Transverse colon (tissue), 4 donors: ENCODE results near the gene OSBPL9. TPM values are rescaled to one million over a fixed set of nuclear protein-coding genes. Genes with fewer than 3 reads are reported as not detected.

Source experiments
- DNase-seq: peaks from one replicate; pipeline ENCODE4 v3.0.0-alpha.2; 2019
- H3K27ac ChIP-seq, 4 donors: fragments of 200-600 bp; sonication (generic); 2 replicates each; pipeline ENCODE4 v1.5.1; 2016 to 2018; ENCODE audit warnings: inconsistent platforms in 4 of 4
- H3K27me3 ChIP-seq: fragments of 200-600 bp; sonication (generic); 2 replicates; pipeline ENCODE4 v1.5.1; 2017; ENCODE audit warnings: inconsistent platforms
- H3K36me3 ChIP-seq, 4 donors: fragments of 200-600 bp; sonication (generic); 2 replicates each; pipeline ENCODE4 v1.5.1; 2017 to 2019; ENCODE audit warnings: inconsistent platforms in 4 of 4
- H3K4me1 ChIP-seq, 4 donors: fragments of 200-600 bp; sonication (generic); 2 replicates each; pipeline ENCODE4 v1.5.1; 2017 to 2020; ENCODE audit warnings: inconsistent platforms in 4 of 4
- H3K4me3 ChIP-seq, 4 donors: fragments of 200-600 bp; sonication (generic); 1 replicate in 1 of 4; 2 replicates in 3 of 4; pipeline versions ENCODE4 v1.5.1 to v1.6.1; 2017 to 2019; ENCODE audit warnings: inconsistent platforms in 4 of 4
- H3K9me3 ChIP-seq, 2 donors: fragments of 200-600 bp; sonication (generic); 2 replicates each; pipeline ENCODE4 v1.5.1; 2017 to 2019; ENCODE audit warnings: inconsistent platforms in 2 of 2
- EP300 ChIP-seq: sonication (generic); formaldehyde crosslinking; IDR thresholded peaks from one replicate; pipeline ENCODE4 v1.6.1; 2017; ENCODE audit warnings: antibody characterized with exemption, low read depth
- POLR2A ChIP-seq: fragments of 450-650 bp; IDR thresholded peaks from one replicate; pipeline ENCODE4 v1.6.1; 2016; ENCODE audit warnings: antibody characterized with exemption, mild to moderate bottlenecking, moderate library complexity
- POLR2AphosphoS5 ChIP-seq, 3 donors: sonication (generic); formaldehyde crosslinking; IDR thresholded peaks; one replicate each; pipeline ENCODE4 v1.6.1; 2016; ENCODE audit warnings: antibody characterized with exemption in 3 of 3
- WGBS, 2 donors: methylation state at CpG; one replicate each; pipeline ENCODE4 v1.1.5; 2018; ENCODE audit warnings: low coverage in 1 of 2; 5-methylcytosine and 5-hydroxymethylcytosine counted together
- in situ Hi-C, 4 donors: fragments of 200-750 bp; cut with MboI; loops; one replicate each; pipeline versions ENCODE4 v1.15.0 to v1.15.1; 2017; ENCODE audit warnings: low sequenced_read_pairs in 3 of 4, low pct_ligation_motif_present in 1 of 4, low pct_unique_long_range_greater_than_20kb in 1 of 4
- intact Hi-C: fragments of 100-400 bp; cut with DNase I; formaldehyde crosslinking; loops from one replicate; pipeline ENCODE4 v1.15.1; 2023; ENCODE audit warnings: low total_unique reads
- small RNA-seq, 4 donors: library from RNA; depleted of rRNA; stranded (forward); fragments of <200 nt; gene quantifications; one replicate each; pipeline ENCODE3, GENCODE V24; 2016
- total RNA-seq, 4 donors: library from RNA; depleted of rRNA; stranded (reverse); fragments of >200 nt; gene quantifications; one replicate each; pipeline ENCODE4 v1.1.0, GENCODE V29; 2016
- TF ChIP-seq, protein P1 (sequence below), 5 experiments: fragments of 200-600 bp in 3 of 5; fragments of 450-650 bp in 2 of 5; sonication (generic) in 3 of 5; IDR thresholded peaks; 1 replicate in 2 of 5; 2 replicates in 3 of 5; pipeline ENCODE4 v1.5.1; 2016 to 2017; ENCODE audit warnings: antibody characterized with exemption in 5 of 5, inconsistent platforms in 3 of 5, mild to moderate bottlenecking in 2 of 5, moderate library complexity in 1 of 5

OSBPL9 gene
- total RNA-seq, 4 donors from 2014 or later = 56.1 to 82.1 (median 65.4) TPM

- H3K4me1 ChIP-seq = no peaks in the 10 kb centered on the region
- H3K27ac ChIP-seq = no peak overlapping the region
- DNase-seq = no peak
- TF ChIP-seq POLR2A (no peak), EP300 (no peak), POLR2AphosphoS5 (IDR thresholded peaks at IDR 0.05) (no peak)
- TF ChIP-seq, protein P1, sequence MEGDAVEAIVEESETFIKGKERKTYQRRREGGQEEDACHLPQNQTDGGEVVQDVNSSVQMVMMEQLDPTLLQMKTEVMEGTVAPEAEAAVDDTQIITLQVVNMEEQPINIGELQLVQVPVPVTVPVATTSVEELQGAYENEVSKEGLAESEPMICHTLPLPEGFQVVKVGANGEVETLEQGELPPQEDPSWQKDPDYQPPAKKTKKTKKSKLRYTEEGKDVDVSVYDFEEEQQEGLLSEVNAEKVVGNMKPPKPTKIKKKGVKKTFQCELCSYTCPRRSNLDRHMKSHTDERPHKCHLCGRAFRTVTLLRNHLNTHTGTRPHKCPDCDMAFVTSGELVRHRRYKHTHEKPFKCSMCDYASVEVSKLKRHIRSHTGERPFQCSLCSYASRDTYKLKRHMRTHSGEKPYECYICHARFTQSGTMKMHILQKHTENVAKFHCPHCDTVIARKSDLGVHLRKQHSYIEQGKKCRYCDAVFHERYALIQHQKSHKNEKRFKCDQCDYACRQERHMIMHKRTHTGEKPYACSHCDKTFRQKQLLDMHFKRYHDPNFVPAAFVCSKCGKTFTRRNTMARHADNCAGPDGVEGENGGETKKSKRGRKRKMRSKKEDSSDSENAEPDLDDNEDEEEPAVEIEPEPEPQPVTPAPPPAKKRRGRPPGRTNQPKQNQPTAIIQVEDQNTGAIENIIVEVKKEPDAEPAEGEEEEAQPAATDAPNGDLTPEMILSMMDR (IDR thresholded peaks at IDR 0.05) = no peak
- H3K9me3 ChIP-seq = no peaks in the 10 kb centered on the region
- H3K36me3 ChIP-seq = peaks cover 0 to 50% (median 23%) of the 10 kb centered on the region in 4 donors
- no peaks in the 10 kb centered on the region for H3K27me3 ChIP-seq
- 100% methylated on average over 1 of the region's 1 CpG for WGBS, 2 donors
- in situ Hi-C loops = no loop called here
- intact Hi-C loops = no loop called here
- H3K4me3 ChIP-seq = no peak overlapping the region
These were observed 202.9 kb downstream of the OSBPL9 start for GRCh38 chr1:51819810-51820209.

GRCh38 chr1:51829058-51829457 is 212.2 kb downstream of the OSBPL9 start:
- TF ChIP-seq POLR2A = no peak
- TF ChIP-seq, protein P1 (IDR thresholded peaks at IDR 0.05) = no peak
- TF ChIP-seq EP300 = no peak
- DNase-seq = no peak
- H3K27ac ChIP-seq = no peak overlapping the region
- in situ Hi-C loops = no loop called here
- intact Hi-C loops = no loop called here
- no peak overlapping the region for H3K4me3 ChIP-seq
- WGBS, 2 donors = 90 to 92% methylated on average over 2 of the region's 2 CpGs
- peaks cover 0 to 59% (median 22%) of the 10 kb centered on the region in 4 donors for H3K36me3 ChIP-seq
- H3K9me3 ChIP-seq = no peaks in the 10 kb centered on the region
- H3K27me3 ChIP-seq = no peaks in the 10 kb centered on the region
- no peaks in the 10 kb centered on the region for H3K4me1 ChIP-seq

GRCh38 chr1:51833700-51834099 is 216.8 kb downstream of the OSBPL9 start:
- H3K9me3 ChIP-seq = no peaks in the 10 kb centered on the region
- TF ChIP-seq EP300 (no peak), POLR2AphosphoS5 (IDR thresholded peaks at IDR 0.05) (no peak), POLR2A (no peak)
- TF ChIP-seq, protein P1 (IDR thresholded peaks at IDR 0.05) = no peak
- in situ Hi-C loops = no loop called here
- intact Hi-C loops = no loop called here
- no peak overlapping the region for H3K27ac ChIP-seq
- H3K4me1 ChIP-seq = no peaks in the 10 kb centered on the region
- WGBS, 2 donors = 100% methylated on average over 1 to 2 of the region's 2 CpGs
- peaks cover 0 to 62% (median 20%) of the 10 kb centered on the region in 4 donors for H3K36me3 ChIP-seq
- DNase-seq = no peak
- H3K4me3 ChIP-seq = no peak overlapping the region
- H3K27me3 ChIP-seq = no peaks in the 10 kb centered on the region

GRCh38 chr1:51837243-51837642 is 220.4 kb downstream of the OSBPL9 start:
- 85% methylated on average over 1 of the region's 1 CpG; no CpG with 5 or more reads in 1 of the 2 donors for WGBS, 2 donors
- no peak overlapping the region for H3K27ac ChIP-seq
- peaks cover 0 to 4% (median under 1%) of the 10 kb centered on the region in 4 donors for H3K4me1 ChIP-seq
- intact Hi-C loops = no loop called here
- TF ChIP-seq POLR2AphosphoS5 (IDR thresholded peaks at IDR 0.05) (no peak), EP300 (no peak)
- TF ChIP-seq, protein P1 (IDR thresholded peaks at IDR 0.05) = no peak
- H3K9me3 ChIP-seq = no peaks in the 10 kb centered on the region
- no peak overlapping the region for H3K4me3 ChIP-seq
- H3K36me3 ChIP-seq = peaks cover 0 to 47% (median 17%) of the 10 kb centered on the region in 4 donors
- no peaks in the 10 kb centered on the region for H3K27me3 ChIP-seq
- in situ Hi-C loops = no loop called here
- no peak for DNase-seq

Small RNAs within 50 kb of the gene (small RNA-seq; reads per million reads assigned to genes)
- gene AL050343.2 (0 reads per million in 4 donors), gene RF00568 (0 reads per million in 4 donors)

Other genes with a start within 250 kb of the OSBPL9 start
- 10 to 100 TPM; 43.8 to 74.0 (median 59.9) TPM for gene EPS15, start 97.8 kb upstream of the OSBPL9 start, total RNA-seq